HG03575 (cell line): ENCODE data around the gene RNASET2.

Source experiments
- ATAC-seq: cut with Tn5 transposase; IDR thresholded peaks from one replicate; pipeline ENCODE4 v1.9.1; 2021; ENCODE audit not compliant: unreplicated experiment, insufficient number of reproducible peaks, low FRiP score; ENCODE audit errors: extremely low read depth

RNASET2 gene

GRCh38 chr6:166971271-166971670 is 14.9 kb upstream of the RNASET2 start:
- ATAC-seq, result no peak

- no peak for ATAC-seq
Measured at GRCh38 chr6:166970776-166971175, 14.4 kb upstream of the RNASET2 start.

GRCh38 chr6:166970091-166970490 is 13.7 kb upstream of the RNASET2 start:
- no peak for ATAC-seq

GRCh38 chr6:166969390-166970002 is 13.1 kb upstream of the RNASET2 start:
- no peak for ATAC-seq

- no peak for ATAC-seq
Measured at GRCh38 chr6:166966268-166966667, 9.9 kb upstream of the RNASET2 start.

- ATAC-seq, result no peak
Measured at GRCh38 chr6:166960609-166960978, 4.2 kb upstream of the RNASET2 start.

GRCh38 chr6:166959911-166960608 is 3.7 kb upstream of the RNASET2 start:
- no peak for ATAC-seq

GRCh38 chr6:166958926-166959861 is 2.8 kb upstream of the RNASET2 start:
- ATAC-seq, result no peak

- ATAC-seq, result no peak
Measured at GRCh38 chr6:166957805-166958076, 1.4 kb upstream of the RNASET2 start.

- ATAC-seq, result no peak
Measured at GRCh38 chr6:166957087-166957804, 896 bp upstream of the RNASET2 start.

GRCh38 chr6:166955865-166956443 is 396 bp downstream of the RNASET2 start:
- no peak for ATAC-seq

GRCh38 chr6:166955121-166955864 is 1.1 kb downstream of the RNASET2 start:
- ATAC-seq, result no peak

- no peak for ATAC-seq
Measured at GRCh38 chr6:166954118-166954713, 2.1 kb downstream of the RNASET2 start.

- no peak for ATAC-seq
Measured at GRCh38 chr6:166952567-166953486, 3.5 kb downstream of the RNASET2 start.

- ATAC-seq, result no peak
Measured at GRCh38 chr6:166952121-166952520, 4.2 kb downstream of the RNASET2 start.

GRCh38 chr6:166951670-166952060 is 4.7 kb downstream of the RNASET2 start:
- ATAC-seq, result no peak
